GM21423 (cell line): ENCODE data around the gene NOM1.
A peak's percentile ranks its signal among the peaks of the same experiment; 100 is the strongest.

Experiments
- ATAC-seq: cut with Tn5 transposase; IDR thresholded peaks from one replicate; pipeline ENCODE4 v1.9.1; 2021; ENCODE audit warnings: mild to moderate bottlenecking, moderate library complexity; ENCODE audit not compliant: unreplicated experiment

NOM1 gene

GRCh38 chr7:156979711-156980110 lies 30.2 kb downstream of the NOM1 start:
- no peak for ATAC-seq

- no peak for ATAC-seq
Measured at GRCh38 chr7:156984174-156984891, 34.8 kb downstream of the NOM1 start.

- ATAC-seq = no peak
Measured at GRCh38 chr7:156985101-156985992, 35.8 kb downstream of the NOM1 start.

GRCh38 chr7:156986378-156986777 lies 36.9 kb downstream of the NOM1 start:
- no peak for ATAC-seq

- ATAC-seq = no peak
Measured at GRCh38 chr7:156988343-156989185, 39.1 kb downstream of the NOM1 start.

- ATAC-seq = no peak
Measured at GRCh38 chr7:156989766-156990535, 40.4 kb downstream of the NOM1 start.

- no peak for ATAC-seq
Measured at GRCh38 chr7:156993021-156993924, 43.8 kb downstream of the NOM1 start.

- ATAC-seq = no peak
Measured at GRCh38 chr7:156993925-156994235, 44.4 kb downstream of the NOM1 start.

GRCh38 chr7:156994417-156994816 lies 44.9 kb downstream of the NOM1 start:
- no peak for ATAC-seq

GRCh38 chr7:156998988-156999957 lies 49.8 kb downstream of the NOM1 start:
- peak; percentile 33 for ATAC-seq

GRCh38 chr7:156999958-157000726 lies 50.6 kb downstream of the NOM1 start:
- ATAC-seq = peak; percentile 20

GRCh38 chr7:157000741-157001653 lies 51.5 kb downstream of the NOM1 start:
- ATAC-seq = no peak

GRCh38 chr7:157001920-157002818 lies 52.7 kb downstream of the NOM1 start:
- ATAC-seq = no peak

- no peak for ATAC-seq
Measured at GRCh38 chr7:157002819-157003421, 53.4 kb downstream of the NOM1 start.

GRCh38 chr7:157003445-157003755 lies 53.9 kb downstream of the NOM1 start:
- no peak for ATAC-seq
